Fibroblast of the aortic adventitia (primary cell): ENCODE data around the gene BTG1. TPM values are rescaled to one million over a fixed set of nuclear protein-coding genes. Genes with fewer than 3 reads are reported as not detected.

Experiments used
- DNase-seq: peaks from one replicate; pipeline ENCODE4 v3.0.0-alpha.2; 2010; ENCODE audit warnings: low read depth
- H3K4me3 ChIP-seq: 2 replicates; pipeline ENCODE4 v1.5.1; 2011; ENCODE audit warnings: low read depth, mild to moderate bottlenecking, control low read depth, low read length, moderate library complexity
- total RNA-seq: library from RNA; depleted of rRNA; stranded (reverse); fragments of >200 nt; gene quantifications from 2 replicates; pipeline ENCODE4 v1.2.3, GENCODE V29; 2012; ENCODE audit warnings: low replicate concordance
- TF ChIP-seq, protein P1 (sequence below): IDR thresholded peaks from 2 replicates; pipeline ENCODE4 v1.5.1; 2011; ENCODE audit warnings: mild to moderate bottlenecking, low read length, control low read depth, inconsistent platforms; ENCODE audit not compliant: insufficient read depth

Gene BTG1, protein sequence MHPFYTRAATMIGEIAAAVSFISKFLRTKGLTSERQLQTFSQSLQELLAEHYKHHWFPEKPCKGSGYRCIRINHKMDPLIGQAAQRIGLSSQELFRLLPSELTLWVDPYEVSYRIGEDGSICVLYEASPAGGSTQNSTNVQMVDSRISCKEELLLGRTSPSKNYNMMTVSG
- 10.5 and 16.8 TPM in 2 replicates for total RNA-seq

DNA sequence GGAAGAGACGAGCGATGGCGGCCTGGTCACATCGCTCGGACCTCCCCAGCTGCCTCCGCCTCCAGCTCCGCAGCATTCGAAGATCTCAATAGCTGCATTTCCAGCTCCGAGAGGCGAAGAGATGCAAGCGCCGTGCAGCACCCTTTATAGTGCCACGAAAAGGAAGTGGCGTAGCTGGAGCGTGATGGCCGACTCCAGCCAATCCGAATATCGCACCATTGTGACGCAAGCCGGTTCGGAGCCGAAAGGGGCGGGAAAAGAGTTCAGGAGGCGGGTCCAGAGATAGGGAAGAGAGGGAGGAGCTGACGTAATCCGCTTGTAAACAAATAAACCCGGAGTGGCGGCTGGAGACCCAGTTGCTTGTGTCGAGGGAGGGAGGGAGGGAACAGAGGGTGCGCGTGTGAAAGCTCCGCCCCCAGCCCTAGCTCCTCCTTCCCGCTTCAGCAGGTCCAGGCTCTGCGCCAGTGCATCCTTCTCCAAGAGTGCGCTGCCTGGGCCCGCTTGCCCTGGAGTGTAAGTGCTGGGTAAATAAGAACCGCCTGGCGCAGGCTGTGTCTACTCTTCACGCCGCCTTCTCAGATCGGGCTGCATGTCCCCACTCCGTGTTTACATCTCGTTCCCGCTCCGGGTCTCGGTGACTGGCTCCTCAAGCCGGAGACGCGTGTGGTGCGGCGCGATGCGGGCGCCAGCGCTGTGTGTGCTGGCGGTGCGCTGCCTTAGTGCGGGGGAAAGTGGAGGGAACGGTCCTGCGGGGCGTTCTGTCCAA is at the start of gene BTG1:
TSS of gene BTG1 (minus strand) at position 116 of the 766 bp plus-strand sequence. CDS start 311 bp downstream, outside the sequence.
- TF ChIP-seq, protein P1, sequence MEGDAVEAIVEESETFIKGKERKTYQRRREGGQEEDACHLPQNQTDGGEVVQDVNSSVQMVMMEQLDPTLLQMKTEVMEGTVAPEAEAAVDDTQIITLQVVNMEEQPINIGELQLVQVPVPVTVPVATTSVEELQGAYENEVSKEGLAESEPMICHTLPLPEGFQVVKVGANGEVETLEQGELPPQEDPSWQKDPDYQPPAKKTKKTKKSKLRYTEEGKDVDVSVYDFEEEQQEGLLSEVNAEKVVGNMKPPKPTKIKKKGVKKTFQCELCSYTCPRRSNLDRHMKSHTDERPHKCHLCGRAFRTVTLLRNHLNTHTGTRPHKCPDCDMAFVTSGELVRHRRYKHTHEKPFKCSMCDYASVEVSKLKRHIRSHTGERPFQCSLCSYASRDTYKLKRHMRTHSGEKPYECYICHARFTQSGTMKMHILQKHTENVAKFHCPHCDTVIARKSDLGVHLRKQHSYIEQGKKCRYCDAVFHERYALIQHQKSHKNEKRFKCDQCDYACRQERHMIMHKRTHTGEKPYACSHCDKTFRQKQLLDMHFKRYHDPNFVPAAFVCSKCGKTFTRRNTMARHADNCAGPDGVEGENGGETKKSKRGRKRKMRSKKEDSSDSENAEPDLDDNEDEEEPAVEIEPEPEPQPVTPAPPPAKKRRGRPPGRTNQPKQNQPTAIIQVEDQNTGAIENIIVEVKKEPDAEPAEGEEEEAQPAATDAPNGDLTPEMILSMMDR, result no peak
- peak; percentile 100 for DNase-seq
- H3K4me3 ChIP-seq, result peak within 1 kb of the TSS; percentile 92

GRCh38 chr12:92194561-92194960 is 48.9 kb upstream of the BTG1 start:
- TF ChIP-seq, protein P1, result no peak
- DNase-seq, result no peak
- no peak overlapping the region for H3K4me3 ChIP-seq

GRCh38 chr12:92193846-92194245 is 48.2 kb upstream of the BTG1 start:
- TF ChIP-seq, protein P1, result no peak
- H3K4me3 ChIP-seq, result no peak overlapping the region
- DNase-seq, result no peak

DNA sequence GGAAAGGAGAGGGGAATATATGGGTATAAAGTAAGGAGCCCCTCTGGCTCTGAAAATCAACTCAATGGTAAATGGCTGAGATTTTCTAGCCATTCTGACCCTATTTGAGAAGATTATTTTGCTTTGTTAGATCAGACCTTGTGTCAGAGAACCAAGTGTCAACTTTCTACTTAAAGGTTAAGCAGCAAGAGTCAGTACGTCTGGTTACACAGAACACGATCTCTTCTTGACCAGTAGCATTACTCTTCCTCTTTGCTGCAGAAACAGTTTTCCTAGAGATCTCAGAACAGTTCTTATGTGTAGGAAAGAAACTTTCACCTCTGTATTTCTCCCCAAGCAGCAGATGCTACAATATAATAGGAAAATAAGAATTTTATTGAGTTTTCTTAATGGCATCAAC is 47.4 kb upstream of the BTG1 start:
- TF ChIP-seq, protein P1, result no peak
- no peak overlapping the region for H3K4me3 ChIP-seq
- DNase-seq, result no peak

DNA sequence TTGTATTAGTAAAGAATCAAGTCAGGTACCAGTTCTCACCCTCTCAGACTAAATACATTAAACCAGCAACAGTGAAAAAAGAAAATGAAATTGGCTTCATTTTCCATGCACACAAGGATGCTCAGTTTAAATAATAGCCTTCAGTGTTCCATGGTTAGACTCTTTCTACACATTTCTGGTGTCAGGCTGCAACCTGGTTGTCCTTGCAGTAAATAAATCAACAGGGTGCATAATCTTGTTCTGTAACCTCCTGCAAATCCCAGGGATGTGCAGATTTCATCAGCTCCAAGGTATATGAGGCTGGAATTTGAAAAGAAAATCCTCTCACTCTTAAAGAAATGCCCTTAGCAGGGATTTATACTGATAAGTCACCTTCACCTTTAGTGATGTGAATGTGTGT is 46.7 kb upstream of the BTG1 start:
- no peak overlapping the region for H3K4me3 ChIP-seq
- TF ChIP-seq, protein P1, result no peak
- DNase-seq, result no peak

DNA sequence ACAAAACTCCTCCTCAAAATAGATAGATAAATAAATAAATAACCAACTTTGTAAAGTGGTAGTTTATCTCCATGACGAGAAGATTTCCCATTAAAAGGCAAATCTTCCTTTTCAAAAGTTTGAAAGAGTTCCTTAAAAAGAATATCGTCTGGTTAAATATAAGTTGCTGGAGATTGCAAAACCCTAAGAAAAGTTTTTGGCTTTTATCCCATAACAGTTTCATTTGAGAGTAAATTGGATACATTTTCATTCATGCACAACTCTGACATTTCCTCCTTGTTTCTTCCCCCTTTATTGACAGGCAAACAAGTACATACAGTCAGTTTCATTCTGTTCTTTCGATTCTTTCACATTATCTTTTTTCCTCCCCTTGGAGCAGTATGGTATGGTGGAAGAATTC is 45.4 kb upstream of the BTG1 start:
- peak; percentile 21 for DNase-seq
- H3K4me3 ChIP-seq, result no peak overlapping the region
- TF ChIP-seq, protein P1, result no peak
